Neural cell (in vitro differentiated cells): Measurements from ENCODE around the gene PAMR1. TPM values are rescaled to one million over a fixed set of nuclear protein-coding genes. Genes with fewer than 3 reads are reported as not detected.

Experiments
- H2AFZ ChIP-seq: fragments of 200-600, 300-800 bp; sonication (generic), shearing (Covaris generic); 2 replicates; pipeline ENCODE4 v1.6.0; 2014; ENCODE audit warnings: low read depth, mild to moderate bottlenecking, antibody characterized with exemption, low read length, moderate library complexity
- H3F3A ChIP-seq: fragments of 200-600 bp; shearing (Covaris generic); 2 replicates; pipeline ENCODE4 v1.6.1; 2016; ENCODE audit warnings: mild to moderate bottlenecking, moderate library complexity, mixed read lengths, antibody characterized with exemption, low read length; ENCODE audit not compliant: insufficient read depth, poor library complexity, severe bottlenecking
- H3K27ac ChIP-seq: fragments of 200-600, 300-800 bp; sonication (generic), shearing (Covaris generic); 2 replicates; pipeline ENCODE4 v1.5.1; 2014; ENCODE audit warnings: mild to moderate bottlenecking, low read length, moderate library complexity
- H3K27me3 ChIP-seq: fragments of 300-800, 200-600 bp; sonication (generic), shearing (Covaris generic); 2 replicates; pipeline ENCODE4 v1.6.0; 2014; ENCODE audit warnings: mild to moderate bottlenecking, low read depth, low read length, moderate library complexity; ENCODE audit not compliant: insufficient read depth
- H3K36me3 ChIP-seq: fragments of 300-800, 200-600 bp; sonication (generic), shearing (Covaris generic); 2 replicates; pipeline ENCODE4 v1.5.1; 2014; ENCODE audit warnings: mild to moderate bottlenecking, antibody characterized with exemption, low read length, moderate library complexity; ENCODE audit not compliant: insufficient read depth
- H3K4me2 ChIP-seq: fragments of 300-800, 200-600 bp; sonication (generic), shearing (Covaris generic); 2 replicates; pipeline ENCODE4 v1.6.0; 2014; ENCODE audit warnings: mild to moderate bottlenecking, low read length
- H3K4me3 ChIP-seq: fragments of 300-800, 200-600 bp; sonication (generic), shearing (Covaris generic); 2 replicates; pipeline ENCODE4 v1.5.1; 2014; ENCODE audit warnings: mild to moderate bottlenecking, low read length, moderate library complexity
- H3K79me2 ChIP-seq: fragments of 200-600 bp; shearing (Covaris generic); replicated peaks from 2 replicates; pipeline ENCODE4 v1.6.0; 2014; ENCODE audit warnings: mild to moderate bottlenecking, low read length, moderate library complexity; ENCODE audit not compliant: insufficient read depth
- H3K9ac ChIP-seq: fragments of 300-800, 200-600 bp; sonication (generic), shearing (Covaris generic); 2 replicates; pipeline ENCODE4 v1.6.1; 2016; ENCODE audit warnings: mild to moderate bottlenecking, low read length, mixed read lengths
- H3K9me2 ChIP-seq: fragments of 200-600 bp; shearing (Covaris generic); 2 replicates; pipeline ENCODE4 v1.6.1; 2016; ENCODE audit warnings: mild to moderate bottlenecking, low read length, mixed read lengths; ENCODE audit not compliant: insufficient read depth
- H3K9me3 ChIP-seq: fragments of 200-600, 300-800 bp; sonication (generic), shearing (Covaris generic); 2 replicates; pipeline ENCODE4 v1.6.1; 2016; ENCODE audit warnings: mild to moderate bottlenecking, mixed run types, low read length, moderate library complexity, mixed read lengths
- H4K20me1 ChIP-seq: fragments of 200-600 bp; shearing (Covaris generic); 2 replicates; pipeline ENCODE4 v1.6.1; 2016; ENCODE audit warnings: mild to moderate bottlenecking, mixed run types; ENCODE audit not compliant: insufficient read depth
- EP300 ChIP-seq: fragments of 450-650 bp; conservative IDR thresholded peaks from 2 replicates; pipeline ENCODE4 v1.6.1; 2014; ENCODE audit warnings: antibody characterized with exemption, mild to moderate bottlenecking, moderate library complexity; ENCODE audit not compliant: poor library complexity, severe bottlenecking
- EZH2 ChIP-seq: fragments of 200-600, 300-800 bp; shearing (Covaris generic), sonication (generic); IDR thresholded peaks from 2 replicates; pipeline ENCODE4 v1.6.1; 2014; ENCODE audit warnings: antibody characterized with exemption, low read length, borderline replicate concordance, mild to moderate bottlenecking; ENCODE audit not compliant: insufficient read depth, poor library complexity, severe bottlenecking
- POLR2AphosphoS5 ChIP-seq: IDR thresholded peaks from 2 replicates; pipeline ENCODE4 v1.6.1; 2012
- RAD21 ChIP-seq: fragments of 450-650 bp; conservative IDR thresholded peaks from 2 replicates; pipeline ENCODE4 v1.6.1; 2014; ENCODE audit warnings: antibody characterized with exemption, mild to moderate bottlenecking, moderate library complexity
- REST ChIP-seq: IDR thresholded peaks from 2 replicates; pipeline ENCODE4 v1.6.1; 2012; ENCODE audit warnings: borderline replicate concordance
- SMC3 ChIP-seq: fragments of 450-650 bp; conservative IDR thresholded peaks from 2 replicates; pipeline ENCODE4 v1.6.1; 2014; ENCODE audit warnings: antibody characterized with exemption, mild to moderate bottlenecking, moderate library complexity; ENCODE audit not compliant: poor library complexity
- TAF1 ChIP-seq: IDR thresholded peaks from 2 replicates; pipeline ENCODE4 v1.6.1; 2012; ENCODE audit warnings: low read depth
- polyA plus RNA-seq: library from polyadenylated mRNA; depleted of rRNA; stranded (reverse); fragments of >200 nt; gene quantifications from 2 replicates; pipeline ENCODE4 v1.2.3, GENCODE V29; 2014
- TF ChIP-seq, protein P1 (sequence below): fragments of 450-650 bp; IDR thresholded peaks from 2 replicates; pipeline ENCODE4 v1.5.1; 2014; ENCODE audit warnings: antibody characterized with exemption, mild to moderate bottlenecking, moderate library complexity; ENCODE audit not compliant: poor library complexity, severe bottlenecking

The PAMR1 gene
- polyA plus RNA-seq, 1 donor from 2014 or later = 0.48 TPM

GRCh38 chr11:35464308-35464707 is 61.1 kb downstream of the PAMR1 start:
- Histone ChIP-seq H3K79me2 (no peaks in the 10 kb centered on the region), H3K36me3 (no peaks in the 10 kb centered on the region)

DNA sequence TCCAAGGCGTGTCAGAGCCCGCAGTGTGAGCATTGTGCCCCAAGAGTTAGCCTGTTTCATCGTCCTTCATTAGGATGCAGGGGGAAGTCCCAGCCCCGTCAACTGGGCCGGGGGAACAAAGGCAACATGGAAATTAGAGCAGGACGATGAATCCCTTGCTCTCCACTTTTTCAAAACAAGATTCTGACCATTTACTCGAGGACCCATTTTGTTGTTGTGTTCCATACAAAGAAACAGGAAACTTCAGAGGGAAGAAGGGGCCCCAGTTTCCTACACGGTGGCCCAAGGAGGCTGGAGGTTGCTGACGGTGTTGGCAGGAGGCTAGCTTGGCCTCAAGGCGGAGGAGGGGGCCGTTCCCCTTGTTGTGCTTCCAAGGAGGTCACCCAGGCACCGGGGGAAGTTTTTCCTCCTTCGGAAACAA is 62.1 kb downstream of the PAMR1 start:
- TF ChIP-seq EZH2 = no peak
- no peak for TF ChIP-seq POLR2AphosphoS5
- TF ChIP-seq TAF1 = no peak
- TF ChIP-seq RAD21 = no peak
- no peak for TF ChIP-seq SMC3
- TF ChIP-seq REST = no peak
- TF ChIP-seq, protein P1, sequence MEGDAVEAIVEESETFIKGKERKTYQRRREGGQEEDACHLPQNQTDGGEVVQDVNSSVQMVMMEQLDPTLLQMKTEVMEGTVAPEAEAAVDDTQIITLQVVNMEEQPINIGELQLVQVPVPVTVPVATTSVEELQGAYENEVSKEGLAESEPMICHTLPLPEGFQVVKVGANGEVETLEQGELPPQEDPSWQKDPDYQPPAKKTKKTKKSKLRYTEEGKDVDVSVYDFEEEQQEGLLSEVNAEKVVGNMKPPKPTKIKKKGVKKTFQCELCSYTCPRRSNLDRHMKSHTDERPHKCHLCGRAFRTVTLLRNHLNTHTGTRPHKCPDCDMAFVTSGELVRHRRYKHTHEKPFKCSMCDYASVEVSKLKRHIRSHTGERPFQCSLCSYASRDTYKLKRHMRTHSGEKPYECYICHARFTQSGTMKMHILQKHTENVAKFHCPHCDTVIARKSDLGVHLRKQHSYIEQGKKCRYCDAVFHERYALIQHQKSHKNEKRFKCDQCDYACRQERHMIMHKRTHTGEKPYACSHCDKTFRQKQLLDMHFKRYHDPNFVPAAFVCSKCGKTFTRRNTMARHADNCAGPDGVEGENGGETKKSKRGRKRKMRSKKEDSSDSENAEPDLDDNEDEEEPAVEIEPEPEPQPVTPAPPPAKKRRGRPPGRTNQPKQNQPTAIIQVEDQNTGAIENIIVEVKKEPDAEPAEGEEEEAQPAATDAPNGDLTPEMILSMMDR = no peak
- Histone ChIP-seq H3K4me3 (no peak overlapping the region), H3K27ac (no peak overlapping the region), H3K9ac (no peak overlapping the region), H3F3A (no peaks in the 10 kb centered on the region), H3K79me2 (no peaks in the 10 kb centered on the region), H3K27me3 (no peaks in the 10 kb centered on the region), H3K9me2 (no peaks in the 10 kb centered on the region), H3K36me3 (no peaks in the 10 kb centered on the region), H3K9me3 (no peaks in the 10 kb centered on the region), H4K20me1 (no peaks in the 10 kb centered on the region), H2AFZ (no peak overlapping the region), H3K4me2 (no peak overlapping the region)

More at GRCh38 chr11:35464308-35464707, 61.1 kb downstream of the PAMR1 start:
- no peak overlapping the region for H3K27ac ChIP-seq
- H3F3A ChIP-seq = no peaks in the 10 kb centered on the region
- TF ChIP-seq EP300 (no peak), RAD21 (peak; percentile 64), SMC3 (peak; percentile 63)
- TF ChIP-seq, protein P1 = peak; percentile 55
- H3K9me2 ChIP-seq = no peaks in the 10 kb centered on the region
- H3K4me2 ChIP-seq = no peak overlapping the region
- H3K9me3 ChIP-seq = no peaks in the 10 kb centered on the region
- no peaks in the 10 kb centered on the region for H3K27me3 ChIP-seq
- H2AFZ ChIP-seq = no peak overlapping the region
- H3K4me3 ChIP-seq = no peak overlapping the region
- H4K20me1 ChIP-seq = no peaks in the 10 kb centered on the region
- no peak overlapping the region for H3K9ac ChIP-seq
